Prostate gland (tissue), 2 donors: ENCODE data around the gene NIPAL4.

Source experiments
- POLR2A ChIP-seq: fragments of 450-650 bp; IDR thresholded peaks from one replicate; pipeline ENCODE4 v1.6.1; 2016; ENCODE audit warnings: antibody characterized with exemption, mild to moderate bottlenecking
- POLR2AphosphoS5 ChIP-seq: sonication (generic); formaldehyde crosslinking; IDR thresholded peaks from one replicate; pipeline ENCODE4 v1.6.1; 2017; ENCODE audit warnings: antibody characterized with exemption
- TF ChIP-seq, protein P1 (sequence below), 4 experiments: fragments of 200-600 bp in 2 of 4; fragments of 450-650 bp in 2 of 4; sonication (generic) in 2 of 4; IDR thresholded peaks; 1 replicate in 3 of 4; 2 replicates in 1 of 4; pipeline ENCODE4 v1.5.1; 2016 to 2019; ENCODE audit warnings: antibody characterized with exemption in 4 of 4, mild to moderate bottlenecking in 2 of 4, moderate library complexity in 2 of 4

DNA sequence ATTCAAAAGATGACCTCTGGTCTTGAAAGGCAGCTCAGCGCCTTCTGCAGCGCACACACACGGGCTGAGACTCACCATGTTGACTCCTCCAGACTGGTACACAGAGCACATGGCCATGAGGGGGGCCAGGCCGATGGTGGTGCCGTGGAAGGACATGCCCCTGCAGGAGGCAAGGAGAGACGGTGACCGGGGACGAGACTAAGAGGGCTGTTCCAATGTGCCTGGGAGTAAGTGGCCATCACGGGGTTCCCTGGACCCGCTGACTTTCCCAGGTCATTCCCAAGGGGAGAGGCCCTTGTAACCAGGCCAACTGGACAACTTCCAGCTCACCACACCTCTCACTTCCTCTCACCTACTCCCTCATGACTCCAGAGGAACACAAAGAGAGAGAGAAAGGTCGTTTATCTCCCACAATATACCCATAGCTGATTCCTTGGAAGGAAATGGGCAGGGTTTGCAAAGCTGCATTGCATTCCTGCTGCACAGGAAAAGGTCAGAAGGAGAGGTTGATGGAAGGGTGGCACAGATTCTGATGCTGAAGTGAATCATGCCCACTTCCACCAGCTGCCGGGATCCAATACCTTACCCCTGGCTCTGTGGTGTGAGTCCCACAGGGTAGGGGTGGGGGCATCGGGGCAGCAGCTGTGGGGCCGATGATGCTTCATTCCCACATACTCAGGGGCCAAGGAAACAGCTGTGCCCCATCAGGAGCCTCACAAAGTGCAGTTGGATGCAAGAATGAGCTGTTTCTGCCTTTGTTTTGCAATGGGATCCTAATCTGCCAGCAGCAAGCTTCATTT lies 47.2 kb downstream of the NIPAL4 start:
- TF ChIP-seq, protein P1, sequence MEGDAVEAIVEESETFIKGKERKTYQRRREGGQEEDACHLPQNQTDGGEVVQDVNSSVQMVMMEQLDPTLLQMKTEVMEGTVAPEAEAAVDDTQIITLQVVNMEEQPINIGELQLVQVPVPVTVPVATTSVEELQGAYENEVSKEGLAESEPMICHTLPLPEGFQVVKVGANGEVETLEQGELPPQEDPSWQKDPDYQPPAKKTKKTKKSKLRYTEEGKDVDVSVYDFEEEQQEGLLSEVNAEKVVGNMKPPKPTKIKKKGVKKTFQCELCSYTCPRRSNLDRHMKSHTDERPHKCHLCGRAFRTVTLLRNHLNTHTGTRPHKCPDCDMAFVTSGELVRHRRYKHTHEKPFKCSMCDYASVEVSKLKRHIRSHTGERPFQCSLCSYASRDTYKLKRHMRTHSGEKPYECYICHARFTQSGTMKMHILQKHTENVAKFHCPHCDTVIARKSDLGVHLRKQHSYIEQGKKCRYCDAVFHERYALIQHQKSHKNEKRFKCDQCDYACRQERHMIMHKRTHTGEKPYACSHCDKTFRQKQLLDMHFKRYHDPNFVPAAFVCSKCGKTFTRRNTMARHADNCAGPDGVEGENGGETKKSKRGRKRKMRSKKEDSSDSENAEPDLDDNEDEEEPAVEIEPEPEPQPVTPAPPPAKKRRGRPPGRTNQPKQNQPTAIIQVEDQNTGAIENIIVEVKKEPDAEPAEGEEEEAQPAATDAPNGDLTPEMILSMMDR (IDR thresholded peaks at IDR 0.05): no peak
- TF ChIP-seq POLR2AphosphoS5 (no peak), POLR2A (no peak)
